Epithelial cell of esophagus (primary cell): ENCODE results near the gene RUFY1.
A peak's percentile ranks its signal among the peaks of the same experiment; 100 is the strongest.

Source experiments
- DNase-seq: peaks from one replicate; pipeline ENCODE4 v3.0.0; 2010; ENCODE audit warnings: low read depth
- H3K4me3 ChIP-seq: 2 replicates; pipeline ENCODE4 v1.5.1; 2011; ENCODE audit warnings: mild to moderate bottlenecking, low read length, control low read depth
- CTCF ChIP-seq: IDR thresholded peaks from 2 replicates; pipeline ENCODE4 v1.5.1; 2011; ENCODE audit warnings: low read depth, mild to moderate bottlenecking, low read length, control low read depth, inconsistent platforms; ENCODE audit not compliant: insufficient read depth; ENCODE audit errors: missing control alignments

The RUFY1 gene

GRCh38 chr5:179568721-179569120, 18.4 kb downstream of the RUFY1 start:
- no peak overlapping the region for H3K4me3 ChIP-seq
- TF ChIP-seq CTCF: no peak
- DNase-seq: no peak

GRCh38 chr5:179572386-179572785, 22.0 kb downstream of the RUFY1 start:
- TF ChIP-seq CTCF: no peak
- no peak for DNase-seq
- H3K4me3 ChIP-seq: no peak overlapping the region

- no peak overlapping the region for H3K4me3 ChIP-seq
- DNase-seq: no peak
- TF ChIP-seq CTCF: no peak
Measured at GRCh38 chr5:179577286-179577960, 27.1 kb downstream of the RUFY1 start.

GRCh38 chr5:179585941-179586401, 35.6 kb downstream of the RUFY1 start:
- no peak overlapping the region for H3K4me3 ChIP-seq
- DNase-seq: no peak
- TF ChIP-seq CTCF: no peak

- no peak for TF ChIP-seq CTCF
- peak; percentile 41 for DNase-seq
- no peak overlapping the region for H3K4me3 ChIP-seq
Measured at GRCh38 chr5:179588166-179588565, 37.8 kb downstream of the RUFY1 start.

GRCh38 chr5:179595916-179596315, 45.6 kb downstream of the RUFY1 start:
- H3K4me3 ChIP-seq: no peak overlapping the region
- DNase-seq: no peak
- no peak for TF ChIP-seq CTCF

- no peak for DNase-seq
- no peak for TF ChIP-seq CTCF
- H3K4me3 ChIP-seq: no peak overlapping the region
Measured at GRCh38 chr5:179596421-179596820, 46.1 kb downstream of the RUFY1 start.
